Activated CD8-positive, alpha-beta memory T cell treated with anti-CD3 and anti-CD28 coated beads, Interleukin-2, amount 50 U/mL, for 4 hours (primary cell): ENCODE data around the gene HSPB3.
"Not testable (repeated sequence)": the region's sequence is repeated elsewhere in the genome, so short reads cannot be mapped to it uniquely, and the experiment has no call there.

ENCODE experiments used
- DNase-seq: peaks from one replicate; pipeline ENCODE4 v3.0.0-alpha.2; 2020

The HSPB3 gene, protein sequence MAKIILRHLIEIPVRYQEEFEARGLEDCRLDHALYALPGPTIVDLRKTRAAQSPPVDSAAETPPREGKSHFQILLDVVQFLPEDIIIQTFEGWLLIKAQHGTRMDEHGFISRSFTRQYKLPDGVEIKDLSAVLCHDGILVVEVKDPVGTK

DNA sequence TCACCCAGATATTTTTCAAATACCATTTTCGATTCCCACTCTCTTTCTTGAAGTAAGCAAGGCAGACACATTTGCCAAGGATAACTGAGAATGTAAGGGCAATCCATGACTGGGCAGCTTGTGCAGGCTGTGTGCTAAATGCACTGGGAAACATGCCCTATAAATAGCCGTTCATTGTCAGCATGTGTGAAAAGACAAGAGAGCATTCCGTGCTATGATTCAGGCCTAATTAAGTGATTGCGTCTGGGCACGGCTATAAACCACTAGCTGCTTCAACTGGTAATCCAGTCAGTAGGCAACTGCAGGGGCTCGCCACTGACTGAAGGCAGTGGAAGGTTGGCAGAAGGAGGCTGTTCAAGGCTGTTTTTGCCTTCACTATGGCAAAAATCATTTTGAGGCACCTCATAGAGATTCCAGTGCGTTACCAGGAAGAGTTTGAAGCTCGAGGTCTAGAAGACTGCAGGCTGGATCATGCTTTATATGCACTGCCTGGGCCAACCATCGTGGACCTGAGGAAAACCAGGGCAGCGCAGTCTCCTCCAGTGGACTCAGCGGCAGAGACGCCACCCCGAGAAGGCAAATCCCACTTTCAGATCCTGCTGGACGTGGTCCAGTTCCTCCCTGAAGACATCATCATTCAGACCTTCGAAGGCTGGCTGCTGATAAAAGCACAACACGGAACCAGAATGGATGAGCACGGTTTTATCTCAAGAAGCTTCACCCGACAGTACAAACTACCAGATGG, at the start of gene HSPB3:
TSS of gene HSPB3 (plus strand) at position 287 of the 745 bp plus-strand sequence. CDS start at position 378, 91 bp downstream.
- DNase-seq, result no peak

DNA sequence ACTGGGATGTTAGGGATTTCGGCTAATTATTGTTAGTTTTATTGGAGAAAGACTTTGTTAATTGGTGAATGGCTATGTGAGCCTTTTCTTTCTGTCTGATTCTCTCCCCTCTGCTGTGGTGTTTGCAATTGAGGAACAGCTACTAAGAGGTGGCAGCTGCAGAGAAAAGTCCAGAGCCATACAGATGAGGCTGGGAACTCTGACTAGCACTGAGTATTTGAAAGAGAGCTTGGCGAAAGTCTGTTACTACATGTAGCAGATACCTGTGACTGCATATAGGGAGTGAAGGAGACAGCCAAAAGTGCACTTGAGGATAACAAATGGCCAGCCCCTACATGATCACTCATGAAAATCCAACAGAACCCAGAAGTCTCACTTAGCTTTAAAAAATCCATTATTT, 44.3 kb upstream of the HSPB3 start:
- no peak for DNase-seq

DNA sequence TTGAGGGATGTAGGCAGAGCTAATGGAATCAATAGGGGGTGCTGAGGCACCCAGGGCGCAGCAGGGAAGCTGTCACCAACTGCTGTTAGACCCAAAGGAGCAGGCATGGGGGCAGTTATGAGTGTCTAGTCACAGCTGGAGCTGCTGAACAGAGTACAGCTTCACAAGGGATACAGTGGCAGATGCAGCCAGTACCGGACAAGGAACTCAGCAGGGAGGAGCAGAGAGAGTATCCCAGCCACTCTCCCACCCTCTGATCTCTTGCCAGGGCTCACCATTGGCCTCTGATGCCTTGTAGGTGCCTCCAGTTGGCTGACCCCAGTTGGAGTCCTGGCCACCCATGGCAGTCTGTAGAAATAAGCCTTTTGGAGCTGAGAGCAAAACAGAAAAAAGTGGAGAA, 42.6 kb upstream of the HSPB3 start:
- no peak for DNase-seq

DNA sequence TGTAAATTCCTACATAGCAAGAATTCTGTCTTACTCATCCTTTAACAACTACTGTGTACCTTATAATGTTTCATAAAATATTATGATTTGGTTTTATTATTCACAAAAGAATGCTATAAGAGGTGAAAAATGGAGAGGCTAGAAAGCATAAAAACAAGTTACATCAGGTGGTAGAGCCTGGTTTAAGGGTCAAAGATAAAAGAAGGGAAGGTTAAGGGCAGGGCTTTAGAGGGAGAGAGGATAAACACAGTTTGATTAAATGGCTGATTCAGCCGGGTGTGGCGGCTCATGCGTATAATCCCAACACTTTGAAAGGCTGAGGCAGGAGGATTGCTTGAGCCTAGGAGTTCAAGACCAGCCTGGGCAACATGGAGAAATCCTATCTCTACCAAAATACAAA, 40.4 kb upstream of the HSPB3 start:
- DNase-seq, result no peak

DNA sequence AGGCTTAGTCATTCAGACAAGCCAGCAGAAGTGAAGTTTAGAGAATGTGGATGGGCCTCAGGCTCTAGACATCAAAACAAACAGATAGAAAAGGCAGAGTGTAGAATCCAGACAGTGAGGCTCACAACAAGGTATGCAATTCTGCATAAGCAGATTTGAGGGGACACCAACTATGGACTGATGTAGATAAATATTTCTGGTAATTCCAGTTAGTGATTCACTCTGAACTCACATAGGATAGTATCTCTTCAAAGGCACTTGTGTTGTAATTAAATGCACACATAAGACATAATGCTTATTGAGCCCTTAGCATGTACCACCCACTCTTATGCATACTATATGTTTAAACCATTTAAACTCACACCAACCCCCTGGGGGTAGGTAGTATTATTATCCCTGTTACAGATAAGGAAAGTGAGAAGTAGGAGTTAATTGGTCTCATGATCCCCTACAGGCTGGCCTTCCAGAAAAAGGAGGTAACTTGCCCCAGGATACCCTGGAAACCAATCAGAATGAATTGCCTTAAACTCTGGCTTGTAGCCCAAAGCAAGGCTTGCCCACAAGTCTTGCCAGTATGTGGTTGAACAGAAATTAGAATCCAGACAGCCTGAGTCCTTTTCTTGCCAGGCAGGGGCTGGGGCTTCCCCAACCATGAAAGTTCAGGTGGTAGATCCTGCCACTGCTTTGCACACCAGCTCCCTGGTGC, 39.5 kb upstream of the HSPB3 start:
- no peak for DNase-seq

DNA sequence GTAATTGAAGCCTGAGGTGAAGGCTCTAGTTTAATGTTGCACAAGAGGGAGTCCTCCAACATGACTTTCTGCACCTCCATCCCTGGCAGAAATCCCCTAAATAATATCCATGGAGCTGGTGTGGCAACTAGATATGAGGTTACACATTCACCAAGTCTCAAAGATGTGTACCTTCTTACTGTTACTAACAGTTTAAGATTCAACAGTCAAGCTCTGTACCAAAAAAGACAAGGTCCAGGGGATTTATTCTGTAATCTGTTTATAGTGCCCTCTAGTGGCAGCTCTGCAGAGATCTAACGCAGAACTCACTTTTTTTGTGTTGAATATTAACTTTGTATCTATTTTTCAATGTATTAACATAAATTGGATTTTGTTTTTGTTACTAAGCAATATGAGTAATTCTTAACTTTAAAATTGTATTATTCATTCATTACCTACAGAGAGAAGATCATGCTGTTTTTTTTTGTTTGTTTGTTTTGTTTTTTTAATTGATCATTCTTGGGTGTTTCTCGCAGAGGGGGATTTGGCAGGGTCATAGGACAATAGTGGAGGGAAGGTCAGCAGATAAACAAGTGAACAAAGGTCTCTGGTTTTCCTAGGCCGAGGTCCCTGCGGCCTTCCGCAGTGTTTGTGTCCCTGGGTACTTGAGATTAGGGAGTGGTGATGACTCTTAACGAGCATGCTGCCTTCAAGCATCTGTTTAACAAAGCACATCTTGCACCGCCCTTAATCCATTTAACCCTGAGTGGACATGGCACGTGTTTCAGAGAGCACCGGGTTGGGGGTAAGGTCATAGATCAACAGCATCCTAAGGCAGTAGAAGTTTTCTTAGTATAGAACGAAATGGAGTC, 35.7 kb upstream of the HSPB3 start:
- DNase-seq, result not testable (repeated sequence)

DNA sequence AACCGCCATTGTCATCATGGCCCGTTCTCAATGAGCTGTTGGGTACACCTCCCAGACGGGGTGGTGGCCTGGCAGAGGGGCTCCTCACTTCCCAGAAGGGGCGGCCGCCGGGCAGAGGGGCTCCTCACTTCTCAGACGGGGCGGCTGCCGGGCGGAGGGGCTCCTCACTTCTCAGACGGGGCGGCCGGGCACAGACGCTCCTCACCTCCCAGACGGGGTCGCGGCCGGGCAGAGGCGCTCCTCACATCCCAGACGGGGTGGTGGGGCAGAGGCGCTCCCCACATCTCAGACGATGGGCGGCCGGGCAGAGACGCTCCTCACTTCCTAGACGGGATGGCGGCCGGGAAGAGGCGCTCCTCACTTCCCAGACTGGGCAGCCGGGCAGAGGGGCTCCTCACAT, 35.0 kb upstream of the HSPB3 start:
- DNase-seq, result not testable (repeated sequence)

DNA sequence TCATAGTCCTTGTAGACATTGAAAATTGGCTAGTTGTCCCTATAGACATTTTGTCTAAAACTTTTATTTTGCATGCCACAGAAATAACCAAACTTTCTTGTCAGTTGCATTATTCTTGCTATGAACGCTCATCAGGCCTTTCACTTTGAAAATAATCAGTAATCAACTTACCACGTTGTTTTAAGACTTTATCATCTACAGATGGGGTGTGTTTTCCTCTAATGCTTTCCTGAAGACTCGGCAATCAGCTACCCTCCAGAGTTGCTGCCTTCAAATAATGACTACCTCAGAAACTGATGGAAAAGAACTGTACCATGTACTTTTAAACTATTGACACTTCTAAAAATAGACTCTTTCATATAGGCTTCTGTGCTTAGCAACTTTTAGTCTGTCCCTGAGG, 33.5 kb upstream of the HSPB3 start:
- no peak for DNase-seq

DNA sequence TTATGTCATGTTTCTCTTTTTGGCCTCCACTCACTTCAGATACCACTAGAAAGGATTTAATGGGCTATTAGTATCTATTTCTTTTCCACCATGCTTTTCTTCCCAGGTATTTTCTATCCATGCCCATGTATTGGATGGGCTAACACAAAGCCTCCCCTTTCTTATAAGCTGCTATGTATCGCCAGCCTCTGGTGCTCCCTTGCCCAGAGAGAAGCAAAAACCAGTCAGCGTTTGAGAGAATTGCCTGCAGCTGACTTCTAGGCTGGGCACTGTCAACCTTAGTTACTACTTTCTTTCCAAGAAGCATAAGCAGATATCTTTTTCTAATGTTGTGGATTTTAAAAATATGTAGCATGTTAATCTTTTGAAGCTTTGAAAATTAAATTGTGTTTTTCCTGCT, 30.2 kb upstream of the HSPB3 start:
- no peak for DNase-seq

DNA sequence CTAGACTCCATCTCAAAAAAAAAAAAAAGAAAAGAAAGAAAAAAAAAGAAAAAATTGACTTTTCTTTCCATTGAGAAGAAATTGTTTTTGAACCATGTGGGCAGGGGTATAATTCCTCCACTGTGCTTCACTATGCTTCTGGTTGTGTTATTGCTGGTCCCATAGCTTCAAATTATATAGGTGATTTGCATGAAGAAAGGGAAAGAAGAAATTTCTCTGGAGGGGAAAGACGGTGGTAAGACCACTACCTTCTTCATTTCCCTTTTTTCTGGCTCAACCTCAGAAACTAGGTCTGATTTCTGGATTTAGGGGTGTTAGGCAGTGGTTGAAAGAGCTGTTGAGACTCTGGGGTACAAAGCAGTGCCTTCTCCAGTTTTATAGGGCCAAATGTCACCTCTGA, 29.3 kb upstream of the HSPB3 start:
- DNase-seq, result no peak

DNA sequence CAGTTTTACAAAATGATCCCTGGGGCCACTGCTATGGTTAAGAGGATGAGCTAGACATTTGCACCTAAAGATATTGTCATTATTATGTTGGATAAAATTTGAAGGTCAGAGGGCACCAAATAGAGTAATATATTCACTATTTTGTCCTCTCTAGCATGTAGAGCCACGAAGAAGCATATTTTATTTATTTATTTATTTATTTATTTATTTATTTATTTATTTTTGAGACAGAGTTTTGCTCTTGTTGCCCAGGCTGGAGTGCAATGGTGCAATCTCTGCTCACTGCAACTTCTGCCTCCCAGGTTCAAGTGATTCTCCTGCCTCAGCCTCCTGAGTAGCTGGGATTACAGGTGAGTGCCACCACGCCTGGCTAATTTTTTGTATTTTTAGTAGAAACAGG, 20.8 kb upstream of the HSPB3 start:
- not testable (repeated sequence) for DNase-seq

DNA sequence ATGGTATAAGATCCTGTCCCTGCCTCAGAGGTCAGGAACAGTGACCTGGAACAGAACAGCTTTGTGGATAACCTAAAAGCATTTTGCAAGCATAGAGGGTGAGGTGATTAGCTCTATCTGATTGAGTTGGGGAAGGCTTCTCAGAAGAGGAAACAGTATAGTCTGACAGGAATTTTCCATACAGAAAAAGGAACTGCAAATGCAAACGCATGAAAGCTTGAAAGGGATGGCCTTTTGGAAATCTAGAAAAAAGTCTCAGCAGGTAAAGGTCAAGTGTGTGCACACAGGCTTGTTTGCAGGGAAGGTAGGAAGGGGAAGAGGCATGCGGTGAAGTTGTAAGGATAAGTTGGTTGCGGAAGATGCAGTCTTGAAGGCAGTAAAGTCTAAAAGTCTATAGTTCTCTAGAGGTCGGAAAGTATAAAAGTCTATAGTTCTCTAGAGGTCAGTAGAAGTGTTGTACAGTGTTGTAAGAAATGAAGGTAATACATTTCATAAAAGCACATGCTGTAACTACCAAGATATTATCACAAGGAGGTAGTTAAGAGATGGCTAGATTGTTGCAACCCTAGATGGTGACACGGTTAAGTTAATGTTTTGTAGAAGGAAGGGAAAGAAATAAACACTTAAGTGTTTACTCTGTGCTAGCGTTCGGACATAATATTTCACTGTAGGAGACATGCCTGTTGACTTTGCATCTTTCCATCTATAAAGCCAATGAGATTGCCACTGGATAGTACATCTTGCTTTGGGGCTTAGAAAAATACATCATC, 16.7 kb upstream of the HSPB3 start:
- DNase-seq, result no peak

DNA sequence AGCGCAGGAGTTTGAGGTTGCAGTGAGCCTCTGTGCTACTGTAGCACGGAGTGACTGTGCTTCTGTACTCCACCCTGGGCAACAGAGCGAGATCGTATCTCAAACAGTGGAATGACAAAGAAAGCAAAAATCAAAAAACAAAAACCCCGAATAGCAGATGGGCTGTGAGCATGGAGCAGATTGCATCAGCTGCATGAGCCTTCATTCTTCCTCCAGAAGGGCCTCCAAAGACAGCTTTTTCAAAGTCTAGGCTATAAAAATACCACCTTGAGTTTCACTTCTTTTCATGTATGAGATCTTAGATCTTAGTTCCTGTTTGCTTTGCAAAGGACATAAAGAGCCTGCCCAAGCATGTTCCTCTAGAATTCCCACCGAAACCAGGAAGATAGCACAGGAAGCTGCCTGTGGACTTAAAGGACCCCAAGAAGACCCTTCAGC, 15.0 kb upstream of the HSPB3 start:
- DNase-seq, result no peak

DNA sequence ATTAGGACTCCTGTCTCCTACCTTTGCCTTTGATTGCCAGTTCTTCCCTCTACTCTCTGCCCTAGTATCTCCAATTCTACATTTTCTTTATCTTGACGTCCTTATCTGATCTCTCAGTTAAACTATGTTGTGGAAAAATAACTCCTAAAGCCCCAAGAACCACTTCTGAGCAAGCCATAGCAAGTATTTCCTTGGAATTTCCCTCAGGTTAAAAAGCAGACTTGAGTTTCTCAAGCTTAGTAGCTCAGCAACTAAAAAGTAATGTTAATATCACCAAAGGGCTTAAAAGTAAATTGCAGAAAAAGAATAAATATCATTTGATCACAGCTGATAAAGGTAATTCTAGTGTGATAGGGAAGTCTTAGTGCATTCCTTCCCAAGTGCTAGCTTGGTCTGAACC, 13.2 kb upstream of the HSPB3 start:
- no peak for DNase-seq

DNA sequence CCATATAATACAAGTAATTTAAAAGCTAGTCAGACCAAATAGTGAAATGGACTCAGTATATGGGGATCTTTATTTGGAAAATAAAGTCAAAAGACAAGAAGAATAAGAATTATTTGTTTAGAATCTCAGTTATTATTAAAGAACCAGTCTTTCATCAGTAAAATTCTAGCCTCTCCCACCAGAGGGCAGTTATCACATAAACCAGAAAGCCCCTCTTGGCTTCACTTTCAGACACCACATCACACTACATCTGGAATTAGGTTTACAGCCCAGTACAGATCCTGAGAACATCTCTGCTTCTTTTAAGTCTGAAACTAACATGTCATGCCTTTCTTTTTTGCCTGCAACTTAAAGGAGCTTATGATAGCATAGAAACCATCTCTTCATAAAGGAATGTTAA, 12.2 kb upstream of the HSPB3 start:
- no peak for DNase-seq

DNA sequence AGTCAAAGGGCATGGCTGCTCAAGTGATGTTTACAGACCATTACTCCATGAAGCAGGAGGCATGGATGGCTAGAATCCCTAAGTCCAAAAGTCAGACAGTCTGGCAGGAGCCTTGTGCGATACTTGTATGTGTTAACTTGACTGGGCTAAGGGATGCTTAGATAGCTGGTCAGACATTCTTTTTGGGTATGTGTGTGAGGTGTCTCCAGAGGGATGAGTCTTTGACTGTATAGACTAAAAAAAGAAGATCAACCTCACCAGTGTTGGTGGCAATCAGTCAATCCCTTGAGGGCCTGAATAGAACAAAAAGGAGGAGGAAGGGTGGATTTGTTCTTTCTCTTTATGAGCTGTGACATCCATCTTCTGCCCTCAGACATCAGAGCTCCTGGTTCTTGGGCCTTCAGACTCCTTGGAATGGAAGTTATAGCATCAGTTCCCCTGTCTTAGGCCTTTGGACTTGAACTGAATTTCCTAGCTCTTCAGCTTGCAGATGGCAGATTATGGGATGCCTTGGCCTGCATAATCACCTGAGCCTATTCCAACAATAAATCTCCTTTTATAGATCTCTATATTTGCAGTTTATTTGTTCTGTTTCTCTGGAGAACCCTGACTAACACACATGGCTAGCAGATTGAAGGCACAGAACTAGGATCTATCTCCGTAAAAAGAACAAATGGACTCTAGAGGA, 9.7 kb upstream of the HSPB3 start:
- no peak for DNase-seq

DNA sequence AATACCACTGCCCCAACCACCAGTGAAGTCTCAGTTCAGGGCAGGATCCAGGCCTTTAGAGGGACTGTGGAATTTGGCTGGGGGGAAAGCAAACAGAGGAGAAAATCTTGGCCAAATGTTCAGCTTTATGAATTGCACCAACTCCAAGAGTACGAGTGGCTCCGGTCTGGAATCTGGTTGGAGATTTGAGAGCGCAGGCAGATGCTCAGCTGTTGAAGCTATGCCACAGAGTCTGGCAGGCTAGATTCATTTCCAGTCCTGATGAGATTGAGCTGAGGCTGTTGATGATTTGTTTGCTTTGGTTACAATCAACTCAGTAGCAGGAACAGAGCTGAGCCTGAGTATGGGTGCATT, 9.1 kb upstream of the HSPB3 start:
- no peak for DNase-seq

DNA sequence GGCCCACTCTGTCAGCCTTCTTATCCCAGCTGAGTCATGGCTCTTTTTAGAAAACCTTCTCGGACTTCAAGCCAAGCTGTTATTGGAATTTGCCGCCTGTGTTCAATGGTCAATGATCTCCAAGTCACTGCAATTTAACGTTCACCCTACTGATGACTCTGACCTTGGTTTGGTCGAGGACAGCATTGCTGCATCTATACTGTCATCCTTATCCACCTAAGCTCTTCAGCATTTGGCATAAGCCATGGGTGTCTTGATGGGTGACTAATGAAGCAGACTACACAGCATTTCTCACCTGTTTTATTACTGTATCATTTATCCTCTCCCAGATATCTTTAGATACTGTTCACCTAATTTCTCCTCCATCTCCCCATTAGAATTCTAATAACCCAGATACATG, 5.6 kb upstream of the HSPB3 start:
- DNase-seq, result no peak

DNA sequence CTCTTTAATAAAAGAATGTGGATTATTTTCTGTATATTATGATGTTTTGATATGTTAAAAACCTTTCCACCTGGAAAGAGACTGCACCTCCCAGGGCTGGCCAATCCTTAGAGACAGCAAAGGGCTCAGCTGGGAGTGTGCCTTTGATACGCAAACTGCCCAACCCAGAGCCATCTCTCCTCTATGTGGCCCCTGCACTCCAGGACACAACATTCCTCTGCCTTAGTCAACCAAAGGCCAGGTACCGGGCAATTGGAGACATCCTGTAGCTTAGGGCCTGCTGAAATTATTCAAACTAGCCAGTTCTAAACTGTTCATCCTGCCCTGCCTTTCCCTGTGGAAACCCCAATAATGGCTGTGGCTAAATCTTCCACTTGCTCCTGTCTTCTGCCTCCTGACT, 5.0 kb upstream of the HSPB3 start:
- DNase-seq, result no peak

DNA sequence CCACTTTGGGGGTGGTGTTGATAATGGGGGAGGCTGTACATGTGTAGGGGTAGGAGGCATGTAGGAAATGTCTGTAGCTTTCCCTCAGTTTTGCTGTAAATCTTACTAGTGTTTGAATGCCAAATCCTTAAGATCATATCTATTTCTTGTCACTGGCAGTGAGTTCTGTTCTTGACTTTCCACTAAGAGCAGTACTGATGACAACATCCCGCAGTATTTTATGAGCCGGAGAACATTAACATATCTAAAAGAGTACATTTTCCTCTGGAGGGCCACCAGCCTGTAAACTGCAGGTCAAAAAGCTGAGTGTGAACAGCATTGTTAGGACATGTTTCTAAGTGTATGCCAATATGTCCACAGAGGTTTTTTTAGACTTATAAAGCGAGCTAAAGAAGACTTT, 2.5 kb upstream of the HSPB3 start:
- DNase-seq, result no peak

DNA sequence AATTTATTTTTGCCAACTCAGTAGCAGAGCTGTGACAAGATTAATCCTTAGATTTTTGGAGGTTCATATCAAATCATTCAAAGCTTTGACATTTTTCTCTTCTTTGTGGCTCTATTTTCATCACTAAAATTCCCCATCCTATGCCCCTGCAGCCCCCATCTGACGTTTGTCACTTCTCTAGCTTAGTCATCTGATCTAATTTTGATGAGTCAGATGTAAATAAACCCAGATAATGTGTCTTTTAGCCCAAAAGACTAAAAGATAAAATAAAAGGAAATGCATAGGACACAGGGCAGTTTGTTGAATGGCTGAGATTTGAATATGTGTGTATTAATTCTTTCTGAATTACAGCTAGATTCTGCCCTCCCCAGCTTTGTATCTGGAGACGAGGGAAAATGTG, 897 bp upstream of the HSPB3 start:
- no peak for DNase-seq
